Tibial nerve (tissue), 4 donors: ENCODE results near the gene ANKRD39.

Source experiments
- CTCF ChIP-seq, 5 experiments: fragments of 200-600 bp in 3 of 5; fragments of 450-650 bp in 2 of 5; sonication (generic) in 3 of 5; IDR thresholded peaks; one replicate each; pipeline ENCODE4 v1.5.1; 2016 to 2019; ENCODE audit warnings: antibody characterized with exemption in 5 of 5, mild to moderate bottlenecking in 3 of 5, moderate library complexity in 2 of 5
- EP300 ChIP-seq, 2 donors: sonication (generic); formaldehyde crosslinking; IDR thresholded peaks; one replicate each; pipeline ENCODE4 v1.6.1; 2017; ENCODE audit warnings: antibody characterized with exemption in 2 of 2, mild to moderate bottlenecking in 1 of 2
- POLR2A ChIP-seq, 2 donors: fragments of 450-650 bp; IDR thresholded peaks; one replicate each; pipeline ENCODE4 v1.6.1; 2017; ENCODE audit warnings: antibody characterized with exemption in 2 of 2, mild to moderate bottlenecking in 2 of 2, moderate library complexity in 2 of 2

GRCh38 chr2:96804986-96805385, 52.8 kb downstream of the ANKRD39 start:
- no peak for TF ChIP-seq CTCF (IDR thresholded peaks at IDR 0.05)
- no peak for TF ChIP-seq POLR2A (IDR thresholded peaks at IDR 0.05)
- TF ChIP-seq EP300 (IDR thresholded peaks at IDR 0.05): no peak
